Stomach (tissue), 4 donors: Measurements from ENCODE around the gene SETX.

Experiments used
- CTCF ChIP-seq, 7 experiments: fragments of 450-650 bp in 4 of 7; fragments of 200-600 bp in 3 of 7; sonication (generic) in 3 of 7; IDR thresholded peaks; one replicate each; pipeline ENCODE4 v1.5.1; 2016 to 2019; ENCODE audit warnings: antibody characterized with exemption in 7 of 7, control low read depth in 2 of 7, mild to moderate bottlenecking in 1 of 7
- EP300 ChIP-seq: sonication (generic); formaldehyde crosslinking; IDR thresholded peaks from one replicate; pipeline ENCODE4 v1.6.1; 2017; ENCODE audit warnings: antibody characterized with exemption

- TF ChIP-seq EP300 (no peak), CTCF (IDR thresholded peaks at IDR 0.05) (peak in 5 of 7 experiments; percentile 61 to 88 (median 80))
Observed at GRCh38 chr9:132268725-132269352, 85.9 kb downstream of the SETX start.
